IMR-90 (cell line): ENCODE data around the gene TAF11. TPM values are rescaled to one million over a fixed set of nuclear protein-coding genes. Genes with fewer than 3 reads are reported as not detected.
A peak's percentile ranks its signal among the peaks of the same experiment; 100 is the strongest.

Experiments used
- BHLHE40 ChIP-seq: fragments of 150-350 bp; IDR thresholded peaks from 2 replicates; pipeline ENCODE4 v1.6.1; 2016; ENCODE audit warnings: mild to moderate bottlenecking, low read depth, low read length
- CHD1 ChIP-seq: IDR thresholded peaks from 2 replicates; pipeline ENCODE4 v1.6.1; 2012; ENCODE audit warnings: low read depth, low read length, improper control_type of control experiment
- MAZ ChIP-seq: IDR thresholded peaks from 2 replicates; pipeline ENCODE4 v1.6.1; 2012; ENCODE audit warnings: low read depth, mild to moderate bottlenecking, low read length, improper control_type of control experiment, moderate library complexity, borderline replicate concordance
- RAD21 ChIP-seq: IDR thresholded peaks from 2 replicates; pipeline ENCODE4 v1.6.1; 2012; ENCODE audit warnings: low read length, improper control_type of control experiment
- RFX5 ChIP-seq: IDR thresholded peaks from 2 replicates; pipeline ENCODE4 v1.8.0; 2012; ENCODE audit warnings: low read depth, mild to moderate bottlenecking, low read length, moderate library complexity
- polyA plus RNA-seq, 3 experiments: library from polyadenylated mRNA; depleted of rRNA; stranded (reverse); fragments of >200 nt; gene quantifications; 2 replicates each; pipeline ENCODE4 v1.2.3, GENCODE V29; 2012; ENCODE audit warnings: low replicate concordance in 1 of 3
- total RNA-seq: library from RNA; depleted of rRNA; stranded (reverse); fragments of >200 nt; gene quantifications from 2 replicates; pipeline ENCODE4 v1.2.3, GENCODE V29; 2012
- TF ChIP-seq, protein P1 (sequence below): fragments of 150-350 bp; IDR thresholded peaks from 2 replicates; pipeline ENCODE4 v1.6.1; 2016; ENCODE audit warnings: low read depth, mild to moderate bottlenecking, low read length, moderate library complexity, borderline replicate concordance

The TAF11 gene
- total and polyA plus RNA-seq, 2 of the 4 experiments (the other 2 are of a cell fraction), result 12.7 to 23.3 TPM

DNA sequence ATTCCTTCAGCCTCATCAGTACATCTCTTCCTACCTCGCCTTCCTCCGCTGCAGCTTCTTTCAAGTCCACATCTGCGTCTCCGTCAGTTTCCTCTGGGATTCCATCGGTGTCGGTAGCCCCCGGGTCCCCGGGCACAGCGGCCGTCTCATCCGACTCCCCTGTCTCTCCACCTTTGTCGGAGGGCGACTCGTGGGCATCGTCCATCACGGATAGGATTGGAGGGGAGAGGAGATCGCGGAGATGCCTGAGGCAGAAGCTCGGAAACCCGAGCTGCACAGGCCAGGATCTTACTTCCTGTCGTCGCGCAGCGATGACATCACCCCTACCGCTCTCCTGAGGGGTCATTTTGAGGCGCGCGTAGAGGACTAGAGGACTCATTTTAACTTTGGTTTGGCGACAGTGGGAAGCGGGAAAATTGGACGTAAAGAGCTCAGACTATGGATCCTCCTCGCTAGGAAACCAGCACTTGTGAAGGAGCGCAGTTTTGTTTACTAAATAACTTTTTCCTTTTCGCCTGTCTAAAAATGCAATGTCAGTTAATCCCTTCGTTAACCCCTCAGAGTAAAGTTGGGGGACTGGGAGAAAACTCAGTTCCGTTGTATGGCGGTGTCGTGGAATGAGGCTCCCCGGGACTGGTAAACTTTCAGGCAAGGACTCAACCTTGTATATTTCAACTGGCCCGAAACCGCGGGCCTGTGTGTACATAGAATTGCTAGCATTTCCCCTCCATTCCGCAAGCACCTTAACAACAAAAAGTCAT is at the start of gene TAF11 (continued):
- TF ChIP-seq, protein P1, sequence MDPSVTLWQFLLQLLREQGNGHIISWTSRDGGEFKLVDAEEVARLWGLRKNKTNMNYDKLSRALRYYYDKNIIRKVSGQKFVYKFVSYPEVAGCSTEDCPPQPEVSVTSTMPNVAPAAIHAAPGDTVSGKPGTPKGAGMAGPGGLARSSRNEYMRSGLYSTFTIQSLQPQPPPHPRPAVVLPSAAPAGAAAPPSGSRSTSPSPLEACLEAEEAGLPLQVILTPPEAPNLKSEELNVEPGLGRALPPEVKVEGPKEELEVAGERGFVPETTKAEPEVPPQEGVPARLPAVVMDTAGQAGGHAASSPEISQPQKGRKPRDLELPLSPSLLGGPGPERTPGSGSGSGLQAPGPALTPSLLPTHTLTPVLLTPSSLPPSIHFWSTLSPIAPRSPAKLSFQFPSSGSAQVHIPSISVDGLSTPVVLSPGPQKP, result no peak
- no peak for TF ChIP-seq CHD1
- peak; percentile 4; the same call in 1 of the 2 replicates for TF ChIP-seq RAD21
- no peak for TF ChIP-seq BHLHE40
- peak; percentile 85 for TF ChIP-seq MAZ
- TF ChIP-seq RFX5, result no peak
